Skeletal muscle tissue (tissue), 4 donors: ENCODE results near the gene SERPINH1. TPM values are rescaled to one million over a fixed set of nuclear protein-coding genes. Genes with fewer than 3 reads are reported as not detected.
"Not testable (repeated sequence)": the region's sequence is repeated elsewhere in the genome, so short reads cannot be mapped to it uniquely, and the experiment has no call there.

Source experiments
- H3K27ac ChIP-seq: one replicate; pipeline ENCODE4 v1.7.0; 2013; ENCODE audit warnings: mild to moderate bottlenecking, low read depth, low read length, inconsistent platforms
- H3K27me3 ChIP-seq, 3 donors: one replicate each; pipeline ENCODE4 v1.7.0; 2013; ENCODE audit warnings: low read length in 3 of 3; ENCODE audit not compliant: control insufficient read depth in 3 of 3, insufficient read depth in 3 of 3
- H3K36me3 ChIP-seq, 3 donors: one replicate each; pipeline ENCODE4 v1.7.0; 2013; ENCODE audit warnings: low read length in 3 of 3; ENCODE audit not compliant: control insufficient read depth in 3 of 3, insufficient read depth in 3 of 3
- H3K4me1 ChIP-seq, 3 donors: one replicate each; pipeline ENCODE4 v1.7.0; 2013; ENCODE audit warnings: low read length in 3 of 3, mild to moderate bottlenecking in 3 of 3; ENCODE audit not compliant: control insufficient read depth in 3 of 3, insufficient read depth in 3 of 3
- H3K4me3 ChIP-seq, 3 donors: one replicate each; pipeline ENCODE4 v1.7.0; 2013; ENCODE audit warnings: low read length in 3 of 3
- H3K9ac ChIP-seq, 3 donors: one replicate each; pipeline ENCODE4 v1.7.0; 2013; ENCODE audit warnings: low read length in 3 of 3, mild to moderate bottlenecking in 3 of 3, moderate library complexity in 2 of 3, low read depth in 1 of 3
- H3K9me3 ChIP-seq, 3 donors: one replicate each; pipeline ENCODE4 v1.7.0; 2013; ENCODE audit warnings: low read length in 3 of 3; ENCODE audit not compliant: control insufficient read depth in 3 of 3
- total RNA-seq: library from RNA; depleted of rRNA; stranded (reverse); fragments of >200 nt; gene quantifications from one replicate; pipeline ENCODE4 v1.2.3, GENCODE V29; 2014
- donor health status: Osteomylitis.

The SERPINH1 gene
- total RNA-seq, 1 donor from 2014 or later, result 237 TPM

DNA sequence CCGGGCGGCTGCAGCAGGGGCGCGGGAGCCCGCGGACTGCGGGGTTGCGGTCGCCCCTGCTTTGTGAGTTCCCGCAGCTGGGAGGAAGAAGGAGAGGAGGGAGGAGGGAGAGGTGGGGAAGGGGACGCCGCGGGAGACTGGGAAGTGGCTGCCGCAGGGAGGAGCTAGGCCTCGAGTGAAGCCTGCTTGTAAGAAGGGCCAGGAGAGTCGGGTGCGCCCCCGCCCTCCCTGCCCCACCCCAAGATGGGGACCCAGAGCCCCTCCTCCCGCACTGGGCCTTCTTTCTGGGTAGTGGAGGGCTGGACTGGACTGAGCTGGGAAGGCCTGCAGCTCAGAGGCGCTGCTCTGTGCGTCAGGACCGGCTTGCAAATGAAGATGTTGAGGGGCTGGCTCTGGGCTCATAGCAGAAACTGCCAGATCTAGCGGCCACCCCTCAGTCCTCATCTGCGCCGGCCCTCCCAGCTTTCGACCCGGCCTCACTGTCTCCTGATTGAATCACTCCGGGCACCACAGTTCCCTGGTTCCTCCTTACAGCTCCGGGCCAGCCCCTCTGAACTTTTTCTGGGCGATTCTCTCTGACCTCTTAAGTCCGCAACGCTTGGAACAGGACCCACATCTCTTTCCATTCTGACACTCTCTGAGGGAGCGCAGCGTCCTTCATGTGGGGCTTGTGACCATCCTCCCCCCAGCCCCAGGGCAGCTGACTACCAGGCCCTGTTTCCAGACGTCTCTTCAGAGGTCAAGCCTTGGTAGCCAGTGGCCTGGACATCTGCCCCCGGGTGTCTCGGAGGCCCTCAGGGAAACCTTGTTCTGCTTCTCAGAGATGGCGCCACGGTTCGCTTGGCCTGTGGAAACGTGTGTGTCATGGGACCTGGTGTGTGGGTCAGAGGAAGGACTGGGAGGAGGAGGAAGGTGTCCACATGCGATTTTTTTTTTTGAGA lies 21.9 kb downstream of the SERPINH1 start:
- Histone ChIP-seq H3K36me3 (no peaks in the 10 kb centered on the region), H3K4me3 (peak overlapping the region; percentile 82 to 87 (median 83)), H3K9me3 (no peaks in the 10 kb centered on the region), H3K9ac (peak overlapping the region; percentile 88 to 93 (median 89)), H3K27ac (peak overlapping the region; percentile 90), H3K27me3 (peaks cover 0 to 4% (median 0%) of the 10 kb centered on the region in 3 donors), H3K4me1 (peaks cover 13 to 18% (median 14%) of the 10 kb centered on the region in 3 donors)

DNA sequence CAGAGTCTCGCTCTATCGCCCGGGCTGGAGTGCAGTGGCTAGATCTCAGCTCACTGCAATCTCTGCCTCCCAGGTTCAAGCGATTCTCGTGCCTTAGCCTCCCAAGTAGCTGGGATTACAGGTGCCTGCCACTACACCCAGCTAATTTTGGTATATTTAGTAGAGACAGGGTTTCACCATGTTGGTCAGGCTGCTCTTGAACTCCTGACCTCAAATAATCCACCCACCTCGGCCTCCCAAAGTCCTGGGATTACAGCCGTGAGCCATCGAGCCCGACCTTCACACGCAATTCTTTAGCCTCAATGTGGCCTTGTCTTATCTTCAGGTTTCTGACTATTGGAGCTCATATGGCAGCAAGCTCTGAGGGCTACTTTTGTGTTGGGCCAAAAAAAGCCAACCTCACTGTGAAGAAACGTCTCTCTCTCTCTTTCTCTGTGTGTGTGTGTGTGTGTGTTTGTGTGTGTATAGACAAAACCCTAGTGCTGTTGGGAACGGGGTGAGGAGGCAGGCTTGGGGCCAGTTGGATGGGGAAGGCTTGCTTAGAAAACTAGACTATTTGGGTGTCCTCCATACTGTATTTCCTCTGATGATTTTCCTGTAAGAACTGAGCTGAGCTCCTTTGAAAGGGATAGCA lies 22.7 kb downstream of the SERPINH1 start:
- H3K27me3 ChIP-seq, H3K36me3 ChIP-seq, H3K9me3 ChIP-seq: not testable (repeated sequence)
- peak overlapping the region; percentile 90 for H3K27ac ChIP-seq
- H3K9ac ChIP-seq, result peak overlapping the region in 2 of 3 donors; percentile 89 to 93
- peaks cover 13 to 18% (median 14%) of the 10 kb centered on the region in 3 donors for H3K4me1 ChIP-seq
- H3K4me3 ChIP-seq, result peak overlapping the region in 1 of 3 donors; percentile 87

- Histone ChIP-seq H3K27ac (peak overlapping the region; percentile 90), H3K9ac (no peak overlapping the region), H3K36me3 (no peaks in the 10 kb centered on the region), H3K4me3 (no peak overlapping the region), H3K4me1 (peaks cover 13 to 18% (median 14%) of the 10 kb centered on the region in 3 donors), H3K27me3 (peaks cover 0 to 4% (median 0%) of the 10 kb centered on the region in 3 donors), H3K9me3 (no peaks in the 10 kb centered on the region)
Observed at GRCh38 chr11:75585293-75585670, 23.2 kb downstream of the SERPINH1 start.

DNA sequence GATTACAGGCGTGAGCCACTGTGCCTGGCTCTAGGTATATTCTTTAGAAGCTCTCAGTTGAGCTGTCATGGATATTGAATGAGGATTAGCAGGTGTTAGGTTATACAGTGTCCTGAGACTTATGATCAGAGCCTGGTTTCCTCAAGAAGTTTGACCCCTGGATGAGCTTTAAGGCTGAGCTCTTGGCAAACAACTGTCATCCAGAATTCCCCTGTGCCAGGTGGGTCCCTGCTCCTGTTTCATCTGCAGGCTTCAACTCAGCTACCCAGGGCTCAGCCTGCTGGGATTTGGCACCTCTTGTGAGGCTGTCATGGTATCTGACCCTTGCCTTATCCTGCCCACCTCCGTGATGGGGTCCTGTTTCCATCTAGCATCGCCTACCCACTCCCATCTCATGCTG lies 24.3 kb downstream of the SERPINH1 start:
- H3K27me3 ChIP-seq, result peaks cover 0 to 4% (median 0%) of the 10 kb centered on the region in 3 donors
- peaks cover 13 to 18% (median 14%) of the 10 kb centered on the region in 3 donors for H3K4me1 ChIP-seq
- no peaks in the 10 kb centered on the region for H3K36me3 ChIP-seq
- no peak overlapping the region for H3K9ac ChIP-seq
- H3K4me3 ChIP-seq, result no peak overlapping the region
- H3K27ac ChIP-seq, result no peak overlapping the region
- no peaks in the 10 kb centered on the region for H3K9me3 ChIP-seq

GRCh38 chr11:75588051-75588481 lies 26.0 kb downstream of the SERPINH1 start:
- Histone ChIP-seq H3K4me1 (peaks cover 5 to 8% (median 7%) of the 10 kb centered on the region in 3 donors), H3K9ac (no peak overlapping the region), H3K27me3 (no peaks in the 10 kb centered on the region), H3K36me3 (no peaks in the 10 kb centered on the region), H3K9me3 (no peaks in the 10 kb centered on the region), H3K4me3 (no peak overlapping the region), H3K27ac (no peak overlapping the region)

- Histone ChIP-seq H3K9me3 (no peaks in the 10 kb centered on the region), H3K27ac (no peak overlapping the region), H3K4me1 (peaks cover 4 to 7% (median 4%) of the 10 kb centered on the region in 3 donors), H3K36me3 (no peaks in the 10 kb centered on the region), H3K27me3 (no peaks in the 10 kb centered on the region), H3K4me3 (no peak overlapping the region), H3K9ac (no peak overlapping the region)
Observed at GRCh38 chr11:75589051-75589450, 27.0 kb downstream of the SERPINH1 start.

GRCh38 chr11:75589933-75590332 lies 27.9 kb downstream of the SERPINH1 start:
- Histone ChIP-seq H3K4me1 (no peaks in the 10 kb centered on the region), H3K27ac (no peak overlapping the region), H3K9ac (no peak overlapping the region), H3K9me3 (no peaks in the 10 kb centered on the region), H3K27me3 (no peaks in the 10 kb centered on the region), H3K4me3 (no peak overlapping the region), H3K36me3 (no peaks in the 10 kb centered on the region)

GRCh38 chr11:75591371-75591770 lies 29.3 kb downstream of the SERPINH1 start:
- no peak overlapping the region for H3K4me3 ChIP-seq
- H3K27ac ChIP-seq, result no peak overlapping the region
- no peak overlapping the region for H3K9ac ChIP-seq
- no peaks in the 10 kb centered on the region for H3K36me3 ChIP-seq
- no peaks in the 10 kb centered on the region for H3K4me1 ChIP-seq
- no peaks in the 10 kb centered on the region for H3K27me3 ChIP-seq
- no peaks in the 10 kb centered on the region for H3K9me3 ChIP-seq

- H3K9ac ChIP-seq, result no peak overlapping the region
- no peak overlapping the region for H3K27ac ChIP-seq
- H3K4me1 ChIP-seq, result no peaks in the 10 kb centered on the region
- no peak overlapping the region for H3K4me3 ChIP-seq
- H3K36me3 ChIP-seq, result no peaks in the 10 kb centered on the region
- no peaks in the 10 kb centered on the region for H3K27me3 ChIP-seq
- no peaks in the 10 kb centered on the region for H3K9me3 ChIP-seq
Observed at GRCh38 chr11:75591966-75592365, 29.9 kb downstream of the SERPINH1 start.

DNA sequence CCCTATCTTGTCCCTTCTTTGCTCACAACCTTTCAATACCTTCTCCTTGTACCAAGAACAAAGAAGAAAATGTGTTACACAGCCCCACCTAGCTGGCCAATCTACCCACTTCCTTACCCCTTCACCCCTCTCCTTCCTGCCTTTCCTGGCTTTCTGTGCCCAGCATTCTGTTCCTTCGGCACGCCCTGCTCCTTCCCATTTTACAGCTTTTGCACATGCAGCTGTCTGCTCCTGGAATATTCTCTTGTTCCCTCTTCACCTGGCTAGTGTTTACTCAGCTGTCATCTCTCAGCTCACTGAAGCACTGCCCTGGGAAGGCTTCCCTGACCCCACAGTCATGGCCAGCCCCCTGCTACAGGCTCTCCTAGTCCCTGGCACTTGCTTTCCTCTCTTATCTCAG lies 30.7 kb downstream of the SERPINH1 start:
- Histone ChIP-seq H3K4me3 (no peak overlapping the region), H3K9ac (no peak overlapping the region), H3K27ac (no peak overlapping the region), H3K27me3 (no peaks in the 10 kb centered on the region), H3K9me3 (no peaks in the 10 kb centered on the region), H3K36me3 (no peaks in the 10 kb centered on the region), H3K4me1 (no peaks in the 10 kb centered on the region)
